Glutamatergic neuron (in vitro differentiated cells): ENCODE data around the gene TTLL4. TPM values are rescaled to one million over a fixed set of nuclear protein-coding genes. Genes with fewer than 3 reads are reported as not detected.

Experiments
- DNase-seq: peaks from one replicate; pipeline ENCODE4 v3.0.0; 2022
- H3K27ac Mint-ChIP-seq: one replicate; pipeline ENCODE4 v1.8.0; 2020; ENCODE audit warnings: mild to moderate bottlenecking, mixed read lengths, inconsistent platforms; ENCODE audit not compliant: unreplicated experiment
- H3K27me3 Mint-ChIP-seq: one replicate; pipeline ENCODE4 v1.8.0; 2020; ENCODE audit warnings: mild to moderate bottlenecking, moderate library complexity, mixed read lengths, inconsistent platforms; ENCODE audit not compliant: unreplicated experiment
- H3K36me3 Mint-ChIP-seq: one replicate; pipeline ENCODE4 v1.8.0; 2020; ENCODE audit warnings: mild to moderate bottlenecking, mixed read lengths, inconsistent platforms; ENCODE audit not compliant: unreplicated experiment
- H3K4me1 Mint-ChIP-seq: one replicate; pipeline ENCODE4 v1.8.0; 2020; ENCODE audit warnings: mild to moderate bottlenecking, low read depth, mixed read lengths, inconsistent platforms; ENCODE audit not compliant: unreplicated experiment
- H3K4me3 Mint-ChIP-seq: one replicate; pipeline ENCODE4 v1.8.0; 2020; ENCODE audit warnings: mild to moderate bottlenecking, mixed read lengths, inconsistent platforms; ENCODE audit not compliant: unreplicated experiment
- H3K9me3 Mint-ChIP-seq: one replicate; pipeline ENCODE4 v1.8.0; 2020; ENCODE audit warnings: mild to moderate bottlenecking, moderate library complexity, mixed read lengths, inconsistent platforms; ENCODE audit not compliant: unreplicated experiment
- CTCF ChIP-seq: fragments of 200-600 bp; sonication (generic); IDR thresholded peaks from one replicate; pipeline ENCODE4 v1.5.0; 2021; ENCODE audit not compliant: partially characterized antibody, unreplicated experiment
- total RNA-seq: library from RNA; stranded (reverse); fragmentation: NEBNext Ultra II Directional; extraction: Animal tissue kit (Norgen Biotek cat#: 25700); gene quantifications from one replicate; pipeline ENCODE4 v1.2.1, GENCODE V29; 2021; ENCODE audit not compliant: unreplicated experiment

The TTLL4 gene
- total RNA-seq, 1 donor from 2014 or later = 27.9 TPM

- peak overlapping the region; percentile 98 for H3K4me3 Mint-ChIP-seq
- H3K27ac Mint-ChIP-seq = peak overlapping the region; percentile 54
- no peaks in the 10 kb centered on the region for H3K4me1 Mint-ChIP-seq
- DNase-seq = no peak
- peaks cover 2% of the 10 kb centered on the region for H3K9me3 Mint-ChIP-seq
- H3K36me3 Mint-ChIP-seq = no peaks in the 10 kb centered on the region
- no peak for TF ChIP-seq CTCF
- H3K27me3 Mint-ChIP-seq = peaks cover 3% of the 10 kb centered on the region
These were observed 905 bp downstream of the TTLL4 start for GRCh38 chr2:218711550-218711929.

GRCh38 chr2:218713922-218714321, 3.3 kb downstream of the TTLL4 start:
- no peaks in the 10 kb centered on the region for H3K36me3 Mint-ChIP-seq
- no peak overlapping the region for H3K27ac Mint-ChIP-seq
- H3K27me3 Mint-ChIP-seq = peaks cover 3% of the 10 kb centered on the region
- DNase-seq = no peak
- no peak for TF ChIP-seq CTCF
- H3K4me1 Mint-ChIP-seq = no peaks in the 10 kb centered on the region
- no peak overlapping the region for H3K4me3 Mint-ChIP-seq
- peaks cover 2% of the 10 kb centered on the region for H3K9me3 Mint-ChIP-seq

- Mint-ChIP-seq H3K27me3 (peaks cover 3% of the 10 kb centered on the region), H3K27ac (no peak overlapping the region), H3K4me3 (no peak overlapping the region), H3K4me1 (no peaks in the 10 kb centered on the region), H3K36me3 (no peaks in the 10 kb centered on the region), H3K9me3 (peaks cover 2% of the 10 kb centered on the region)
- no peak for TF ChIP-seq CTCF
- DNase-seq = no peak
These were observed 5.4 kb downstream of the TTLL4 start for GRCh38 chr2:218716070-218716469.

- no peak for TF ChIP-seq CTCF
- no peak overlapping the region for H3K27ac Mint-ChIP-seq
- DNase-seq = no peak
- H3K36me3 Mint-ChIP-seq = no peaks in the 10 kb centered on the region
- H3K27me3 Mint-ChIP-seq = no peaks in the 10 kb centered on the region
- H3K9me3 Mint-ChIP-seq = no peaks in the 10 kb centered on the region
- H3K4me1 Mint-ChIP-seq = no peaks in the 10 kb centered on the region
- no peak overlapping the region for H3K4me3 Mint-ChIP-seq
These were observed 6.6 kb downstream of the TTLL4 start for GRCh38 chr2:218717262-218717661.

GRCh38 chr2:218718058-218718457, 7.4 kb downstream of the TTLL4 start:
- Mint-ChIP-seq H3K4me1 (no peaks in the 10 kb centered on the region), H3K27me3 (no peaks in the 10 kb centered on the region), H3K9me3 (no peaks in the 10 kb centered on the region), H3K4me3 (no peak overlapping the region), H3K36me3 (no peaks in the 10 kb centered on the region), H3K27ac (no peak overlapping the region)
- no peak for TF ChIP-seq CTCF
- DNase-seq = no peak
